Panc1 (cell line): ENCODE data around the gene CPLANE1.

Source experiments
- POLR2AphosphoS5 ChIP-seq: IDR thresholded peaks from 2 replicates; pipeline ENCODE4 v1.6.1; 2012; ENCODE audit warnings: mild to moderate bottlenecking, low read depth, low read length, moderate library complexity
- SIN3A ChIP-seq: IDR thresholded peaks from 2 replicates; pipeline ENCODE4 v1.6.1; 2012; ENCODE audit warnings: low read depth, mild to moderate bottlenecking, low read length, moderate library complexity, borderline replicate concordance; ENCODE audit not compliant: insufficient read depth
- TF ChIP-seq, protein P1 (sequence below): fragments of 450-650 bp; IDR thresholded peaks from 2 replicates; pipeline ENCODE4 v1.5.1; 2017; ENCODE audit warnings: mild to moderate bottlenecking
- TF ChIP-seq, protein P2 (sequence below), 2 experiments: IDR thresholded peaks; 2 replicates each; pipeline ENCODE4 v1.6.1; 2011 to 2012; ENCODE audit warnings: low read depth in 2 of 2, control low read depth in 1 of 2, low read length in 1 of 2, mild to moderate bottlenecking in 1 of 2, moderate library complexity in 1 of 2; ENCODE audit not compliant: insufficient read depth in 1 of 2

DNA sequence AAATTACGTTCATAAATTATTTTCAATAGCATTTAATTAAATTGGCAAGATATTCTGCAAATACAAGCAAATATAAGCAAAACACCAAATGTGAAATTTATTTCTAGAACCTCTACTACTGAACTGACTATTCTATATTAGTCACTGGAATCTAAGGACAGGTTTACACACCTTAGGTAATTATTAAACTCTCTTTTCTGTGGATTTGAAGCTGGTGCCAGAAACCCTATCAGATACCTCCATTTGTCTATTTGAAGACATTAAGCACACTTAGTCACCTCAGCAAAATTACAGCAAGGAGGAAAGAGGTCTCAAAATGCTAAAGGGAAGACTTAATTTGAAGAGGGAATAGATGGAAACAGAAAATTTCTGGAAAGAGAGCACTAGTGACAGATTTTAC, 83.4 kb downstream of the CPLANE1 start:
- TF ChIP-seq, protein P1, sequence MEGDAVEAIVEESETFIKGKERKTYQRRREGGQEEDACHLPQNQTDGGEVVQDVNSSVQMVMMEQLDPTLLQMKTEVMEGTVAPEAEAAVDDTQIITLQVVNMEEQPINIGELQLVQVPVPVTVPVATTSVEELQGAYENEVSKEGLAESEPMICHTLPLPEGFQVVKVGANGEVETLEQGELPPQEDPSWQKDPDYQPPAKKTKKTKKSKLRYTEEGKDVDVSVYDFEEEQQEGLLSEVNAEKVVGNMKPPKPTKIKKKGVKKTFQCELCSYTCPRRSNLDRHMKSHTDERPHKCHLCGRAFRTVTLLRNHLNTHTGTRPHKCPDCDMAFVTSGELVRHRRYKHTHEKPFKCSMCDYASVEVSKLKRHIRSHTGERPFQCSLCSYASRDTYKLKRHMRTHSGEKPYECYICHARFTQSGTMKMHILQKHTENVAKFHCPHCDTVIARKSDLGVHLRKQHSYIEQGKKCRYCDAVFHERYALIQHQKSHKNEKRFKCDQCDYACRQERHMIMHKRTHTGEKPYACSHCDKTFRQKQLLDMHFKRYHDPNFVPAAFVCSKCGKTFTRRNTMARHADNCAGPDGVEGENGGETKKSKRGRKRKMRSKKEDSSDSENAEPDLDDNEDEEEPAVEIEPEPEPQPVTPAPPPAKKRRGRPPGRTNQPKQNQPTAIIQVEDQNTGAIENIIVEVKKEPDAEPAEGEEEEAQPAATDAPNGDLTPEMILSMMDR, result no peak
- TF ChIP-seq SIN3A (no peak), POLR2AphosphoS5 (no peak)
- TF ChIP-seq, protein P2, sequence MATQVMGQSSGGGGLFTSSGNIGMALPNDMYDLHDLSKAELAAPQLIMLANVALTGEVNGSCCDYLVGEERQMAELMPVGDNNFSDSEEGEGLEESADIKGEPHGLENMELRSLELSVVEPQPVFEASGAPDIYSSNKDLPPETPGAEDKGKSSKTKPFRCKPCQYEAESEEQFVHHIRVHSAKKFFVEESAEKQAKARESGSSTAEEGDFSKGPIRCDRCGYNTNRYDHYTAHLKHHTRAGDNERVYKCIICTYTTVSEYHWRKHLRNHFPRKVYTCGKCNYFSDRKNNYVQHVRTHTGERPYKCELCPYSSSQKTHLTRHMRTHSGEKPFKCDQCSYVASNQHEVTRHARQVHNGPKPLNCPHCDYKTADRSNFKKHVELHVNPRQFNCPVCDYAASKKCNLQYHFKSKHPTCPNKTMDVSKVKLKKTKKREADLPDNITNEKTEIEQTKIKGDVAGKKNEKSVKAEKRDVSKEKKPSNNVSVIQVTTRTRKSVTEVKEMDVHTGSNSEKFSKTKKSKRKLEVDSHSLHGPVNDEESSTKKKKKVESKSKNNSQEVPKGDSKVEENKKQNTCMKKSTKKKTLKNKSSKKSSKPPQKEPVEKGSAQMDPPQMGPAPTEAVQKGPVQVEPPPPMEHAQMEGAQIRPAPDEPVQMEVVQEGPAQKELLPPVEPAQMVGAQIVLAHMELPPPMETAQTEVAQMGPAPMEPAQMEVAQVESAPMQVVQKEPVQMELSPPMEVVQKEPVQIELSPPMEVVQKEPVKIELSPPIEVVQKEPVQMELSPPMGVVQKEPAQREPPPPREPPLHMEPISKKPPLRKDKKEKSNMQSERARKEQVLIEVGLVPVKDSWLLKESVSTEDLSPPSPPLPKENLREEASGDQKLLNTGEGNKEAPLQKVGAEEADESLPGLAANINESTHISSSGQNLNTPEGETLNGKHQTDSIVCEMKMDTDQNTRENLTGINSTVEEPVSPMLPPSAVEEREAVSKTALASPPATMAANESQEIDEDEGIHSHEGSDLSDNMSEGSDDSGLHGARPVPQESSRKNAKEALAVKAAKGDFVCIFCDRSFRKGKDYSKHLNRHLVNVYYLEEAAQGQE (IDR thresholded peaks at IDR 0.05; ENCODE audit: insufficient read depth in 1 of 2, low read depth in 2 of 2, low read length in 1 of 2), result no peak
